HG03045 (cell line): ENCODE data around the gene ELK3.

Experiments
- ATAC-seq: cut with Tn5 transposase; IDR thresholded peaks from one replicate; pipeline ENCODE4 v1.9.1; 2021; ENCODE audit warnings: mild to moderate bottlenecking, moderate library complexity; ENCODE audit not compliant: unreplicated experiment

The ELK3 gene

DNA sequence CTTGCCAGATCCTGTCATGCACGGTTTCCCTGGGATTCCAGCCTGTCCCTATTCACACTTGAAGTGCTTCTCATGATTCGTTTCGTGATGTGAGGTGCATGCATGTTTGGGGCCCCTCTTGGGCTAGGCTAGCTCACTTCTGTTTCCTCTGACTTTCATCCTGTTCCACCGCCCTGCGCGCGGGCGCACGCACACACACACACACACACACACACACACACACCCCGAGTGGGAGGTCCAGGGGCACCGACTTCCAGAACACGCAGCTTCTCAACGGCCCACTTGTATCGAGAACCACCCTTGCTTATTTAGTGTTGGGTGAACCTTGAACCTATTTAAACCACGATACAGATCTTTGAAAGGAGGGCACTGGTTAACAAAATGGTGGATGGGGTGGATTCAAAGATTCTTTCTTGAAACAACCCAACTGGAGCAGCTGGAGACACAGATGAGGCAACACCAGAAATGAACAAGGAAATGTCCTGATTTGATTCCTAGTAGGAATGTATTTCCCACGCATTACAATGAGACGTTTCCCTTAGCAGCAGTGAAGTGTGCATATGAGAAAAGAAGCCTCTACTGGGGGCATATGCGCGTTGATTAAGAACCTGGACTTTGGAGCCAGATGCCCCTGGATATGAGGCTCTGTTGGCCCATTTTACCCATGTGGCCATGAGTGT is 16.3 kb downstream of the ELK3 start:
- no peak for ATAC-seq

DNA sequence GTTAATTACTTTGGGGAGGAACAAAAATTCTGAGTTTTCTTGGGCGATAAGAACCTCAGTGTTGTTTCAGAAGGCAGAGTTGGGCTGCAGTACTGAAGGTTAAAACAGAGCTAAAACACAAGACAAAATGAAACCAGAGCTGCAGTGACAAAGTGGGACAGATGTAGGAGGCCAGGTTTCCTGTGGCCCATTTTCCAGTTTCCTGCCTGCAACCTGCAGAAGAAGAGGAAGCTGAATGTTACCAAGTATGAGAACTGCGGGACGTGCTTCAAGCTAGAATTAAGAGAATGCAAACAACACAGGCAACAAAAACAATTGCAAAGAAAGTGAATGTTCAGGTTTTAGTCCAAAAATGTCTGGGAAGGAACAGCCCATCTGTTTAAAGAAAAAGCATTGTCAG is 17.8 kb downstream of the ELK3 start:
- ATAC-seq, result no peak

DNA sequence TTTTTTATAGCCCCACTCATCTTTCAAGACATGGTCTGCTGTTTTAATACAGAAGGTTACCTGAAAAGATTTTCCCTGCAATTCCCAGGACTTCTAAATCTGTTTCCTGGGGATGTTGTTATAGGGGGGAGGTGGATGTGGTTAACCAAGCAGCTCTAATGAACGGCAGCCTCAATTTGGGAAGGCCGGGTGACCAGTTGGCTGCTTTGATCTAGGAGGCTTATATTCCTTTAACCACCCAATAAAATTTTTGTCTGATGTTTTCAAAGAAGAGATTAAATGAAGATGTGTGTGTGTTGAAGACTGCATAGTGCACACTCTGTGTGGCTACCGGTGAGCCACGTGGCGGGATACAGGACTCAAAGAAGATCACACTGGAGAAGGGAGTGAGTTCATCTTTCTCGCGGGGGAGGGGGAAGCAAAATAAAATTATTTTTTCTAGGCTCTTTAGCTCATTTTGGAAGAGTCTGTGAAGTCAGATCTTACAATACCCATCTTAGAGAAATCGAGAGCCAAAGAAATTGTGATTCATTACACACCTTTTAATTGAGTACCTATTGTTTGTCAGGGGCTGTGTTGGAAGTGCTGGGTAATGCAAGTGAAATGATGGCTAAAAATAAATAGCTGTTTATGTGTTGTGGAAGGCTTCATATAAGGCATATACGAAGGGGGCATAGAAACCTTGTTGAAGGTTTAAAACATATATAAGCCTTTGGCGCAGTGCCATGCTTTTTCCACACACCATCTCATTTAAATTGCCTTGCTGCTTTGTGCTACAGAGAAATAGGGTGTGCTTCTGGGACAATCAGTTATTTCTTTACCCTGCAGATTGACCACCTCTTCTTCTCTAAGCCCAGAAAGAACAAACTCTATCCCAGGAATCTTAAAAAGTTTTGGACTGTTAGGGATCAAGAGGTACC is 18.5 kb downstream of the ELK3 start:
- no peak for ATAC-seq

DNA sequence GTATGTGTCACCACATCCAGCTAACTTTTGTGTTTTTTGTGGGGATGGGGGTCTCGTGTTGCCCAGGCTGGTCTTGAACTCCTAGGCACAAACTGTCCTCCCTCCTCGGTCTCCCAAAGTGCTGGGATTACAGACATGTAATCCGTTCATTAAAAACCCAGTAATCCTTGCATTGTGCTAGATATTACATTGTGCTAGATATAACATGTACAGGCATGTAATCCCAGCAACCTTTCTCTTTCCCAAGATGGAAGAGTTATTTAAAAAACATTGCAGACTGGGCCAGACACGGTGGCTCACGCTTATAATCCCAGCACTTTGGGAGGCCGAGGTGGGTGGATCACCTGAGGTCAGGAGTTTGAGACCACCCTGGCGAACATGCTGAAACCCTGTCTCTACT is 19.7 kb downstream of the ELK3 start:
- ATAC-seq, result no peak

DNA sequence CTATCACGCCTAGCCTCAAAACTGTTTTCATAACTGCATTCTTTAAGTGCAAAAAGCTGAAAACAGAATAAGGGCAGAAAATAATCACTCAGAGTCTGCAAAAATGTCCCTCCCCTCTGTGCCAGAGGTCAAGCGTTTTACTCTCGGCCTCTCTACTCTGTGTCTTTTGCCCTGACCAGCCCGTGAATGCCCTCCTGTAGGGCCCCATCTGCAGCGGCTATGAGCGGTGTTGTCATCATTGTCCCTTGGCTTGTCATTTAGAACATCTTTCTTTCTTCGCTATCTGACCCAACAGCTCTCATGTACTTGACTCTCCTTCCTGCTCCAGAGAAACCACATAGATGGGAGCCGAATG is 21.7 kb downstream of the ELK3 start:
- no peak for ATAC-seq

DNA sequence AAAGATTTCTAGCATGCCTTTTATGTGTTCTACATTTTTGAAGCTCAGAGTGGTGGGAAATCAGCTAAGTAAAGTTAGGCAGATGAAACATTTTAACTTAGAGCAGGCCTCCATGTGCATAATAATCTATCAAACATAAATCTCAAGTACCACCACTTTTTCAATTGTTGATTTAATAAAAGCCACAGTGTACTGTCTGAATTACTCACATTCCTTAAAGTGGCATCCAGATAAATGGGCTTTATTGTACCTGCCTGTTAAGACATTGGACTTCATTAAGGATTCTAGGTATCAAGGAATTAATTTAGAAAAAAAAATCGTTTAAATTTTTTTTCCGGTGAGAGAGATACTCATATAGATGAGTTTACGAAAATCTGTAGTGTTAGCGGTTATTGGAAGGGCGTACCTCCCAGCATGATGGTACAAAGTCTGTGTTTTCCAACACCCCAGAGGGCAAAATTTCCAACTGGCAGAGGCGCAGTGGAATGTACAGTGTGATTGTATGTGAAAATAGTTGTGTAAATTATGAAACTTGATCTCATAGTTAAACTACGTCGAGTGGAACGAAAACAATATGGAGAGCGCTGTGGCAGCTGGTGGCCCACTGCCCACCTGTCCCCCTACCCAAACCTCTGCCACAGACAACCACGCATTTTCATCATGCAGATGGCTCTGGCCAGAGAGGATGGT is 25.0 kb downstream of the ELK3 start:
- ATAC-seq, result no peak

DNA sequence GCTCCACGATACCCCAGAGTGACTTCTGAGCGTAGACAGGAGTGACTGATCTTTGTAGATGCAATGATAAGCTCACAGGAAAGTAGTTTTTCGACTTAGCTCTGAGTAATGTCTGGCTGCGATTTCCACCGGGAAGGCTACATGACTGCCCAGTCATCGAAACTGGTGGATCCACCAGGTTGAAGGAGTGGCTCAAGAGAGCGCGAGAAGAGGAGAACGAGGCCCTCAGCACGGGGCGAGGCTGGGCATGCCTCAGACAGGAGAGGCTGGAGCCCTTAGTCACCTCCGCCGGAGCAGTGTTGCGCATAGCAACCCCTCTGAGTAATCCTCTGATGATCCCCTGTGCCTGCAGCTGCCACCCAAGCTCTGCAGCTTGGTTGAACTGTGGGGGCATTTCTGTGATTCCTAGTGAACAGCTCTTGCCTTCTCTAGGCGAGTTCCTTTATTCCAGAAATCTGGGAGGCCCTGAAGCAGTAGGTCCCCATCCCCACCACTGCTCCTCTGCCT is 25.6 kb downstream of the ELK3 start:
- ATAC-seq, result no peak

DNA sequence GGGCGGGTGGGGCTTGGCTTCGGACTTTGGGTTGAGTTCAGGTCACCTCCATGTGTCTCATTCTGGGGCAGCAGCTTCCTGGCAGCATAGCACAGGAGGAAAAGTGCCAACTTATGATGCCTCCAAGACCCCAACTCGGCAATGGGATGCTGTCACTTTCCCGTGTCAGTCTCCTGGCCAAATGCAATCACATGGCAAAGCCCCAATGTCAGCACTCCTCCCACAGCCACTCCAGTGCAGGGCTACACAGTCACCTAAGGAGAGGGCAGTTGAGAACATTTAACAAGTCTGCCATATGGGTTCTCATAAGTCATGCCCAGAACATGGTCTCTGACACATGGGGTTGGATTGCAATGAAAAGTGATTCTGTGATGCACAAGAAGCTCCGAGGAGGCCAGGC is 26.7 kb downstream of the ELK3 start:
- no peak for ATAC-seq

DNA sequence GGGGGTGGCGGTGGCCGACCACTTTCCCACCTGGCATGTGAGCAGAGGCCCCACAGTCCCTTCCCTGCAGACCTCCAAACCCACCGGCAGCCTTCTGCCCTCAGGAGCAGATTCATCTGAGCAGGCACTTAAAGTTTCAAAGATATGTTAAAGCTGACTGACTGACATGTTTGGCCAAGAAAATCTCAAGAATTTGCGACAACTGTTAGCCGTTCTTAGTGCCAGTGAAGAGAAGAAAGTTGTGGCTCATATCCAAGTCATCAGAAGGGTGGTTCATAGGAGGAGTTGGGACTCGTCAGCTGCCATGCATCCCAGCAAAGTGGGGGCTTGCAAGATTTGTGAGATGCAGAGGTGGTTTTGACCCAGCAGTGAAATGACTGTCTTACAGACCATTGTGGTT is 27.2 kb downstream of the ELK3 start:
- ATAC-seq, result no peak

DNA sequence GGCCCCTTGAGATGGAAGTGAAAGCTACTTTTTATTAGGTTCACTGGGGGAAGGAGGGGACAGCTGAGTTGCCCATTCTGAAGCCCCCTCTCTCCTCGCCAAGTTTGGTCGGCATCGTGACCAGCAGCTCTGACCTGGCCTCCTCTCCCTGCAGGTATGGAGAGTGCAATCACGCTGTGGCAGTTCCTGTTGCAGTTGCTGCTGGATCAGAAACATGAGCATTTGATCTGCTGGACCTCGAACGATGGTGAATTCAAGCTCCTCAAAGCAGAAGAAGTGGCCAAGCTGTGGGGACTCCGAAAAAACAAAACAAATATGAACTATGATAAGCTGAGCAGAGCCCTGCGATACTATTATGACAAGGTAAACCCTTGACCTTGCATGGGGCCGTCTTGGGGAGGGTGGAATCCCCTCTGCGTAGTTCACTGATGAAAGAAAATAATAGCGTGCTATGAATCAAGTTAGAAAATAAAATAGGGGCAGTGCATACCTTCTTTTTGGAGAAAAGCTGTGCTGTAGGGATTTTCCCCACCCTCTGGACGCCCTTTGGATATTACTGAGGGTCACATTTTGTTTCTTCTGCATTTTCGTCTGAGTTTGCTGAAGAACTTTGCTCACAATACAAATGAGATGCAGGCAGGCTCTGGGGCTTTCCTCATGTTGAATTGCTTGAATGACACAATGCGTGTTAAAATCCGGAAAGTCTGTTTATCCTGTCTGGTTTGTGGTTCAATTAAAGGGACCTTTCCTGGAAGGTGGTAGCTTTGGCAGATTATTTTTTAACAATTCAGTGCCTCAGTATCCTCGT is 29.4 kb downstream of the ELK3 start:
- ATAC-seq, result no peak

DNA sequence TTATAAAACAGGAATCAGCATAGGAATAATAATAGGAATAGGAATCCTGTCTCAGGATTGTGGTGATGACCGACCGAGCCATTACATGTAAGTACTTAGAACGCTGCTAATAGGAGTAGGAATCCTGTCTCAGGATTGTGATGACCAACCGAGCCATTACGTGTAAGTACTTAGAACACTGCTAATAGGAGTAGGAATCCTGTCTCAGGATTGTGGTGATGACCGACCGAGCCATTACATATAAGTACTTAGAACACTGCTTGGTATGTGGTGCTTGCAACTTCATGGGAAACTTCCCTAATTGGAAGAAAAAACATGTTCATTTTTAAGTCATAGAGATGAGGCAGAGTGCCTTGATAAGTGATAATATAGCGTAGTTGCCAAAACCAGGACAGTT is 30.0 kb downstream of the ELK3 start:
- no peak for ATAC-seq

DNA sequence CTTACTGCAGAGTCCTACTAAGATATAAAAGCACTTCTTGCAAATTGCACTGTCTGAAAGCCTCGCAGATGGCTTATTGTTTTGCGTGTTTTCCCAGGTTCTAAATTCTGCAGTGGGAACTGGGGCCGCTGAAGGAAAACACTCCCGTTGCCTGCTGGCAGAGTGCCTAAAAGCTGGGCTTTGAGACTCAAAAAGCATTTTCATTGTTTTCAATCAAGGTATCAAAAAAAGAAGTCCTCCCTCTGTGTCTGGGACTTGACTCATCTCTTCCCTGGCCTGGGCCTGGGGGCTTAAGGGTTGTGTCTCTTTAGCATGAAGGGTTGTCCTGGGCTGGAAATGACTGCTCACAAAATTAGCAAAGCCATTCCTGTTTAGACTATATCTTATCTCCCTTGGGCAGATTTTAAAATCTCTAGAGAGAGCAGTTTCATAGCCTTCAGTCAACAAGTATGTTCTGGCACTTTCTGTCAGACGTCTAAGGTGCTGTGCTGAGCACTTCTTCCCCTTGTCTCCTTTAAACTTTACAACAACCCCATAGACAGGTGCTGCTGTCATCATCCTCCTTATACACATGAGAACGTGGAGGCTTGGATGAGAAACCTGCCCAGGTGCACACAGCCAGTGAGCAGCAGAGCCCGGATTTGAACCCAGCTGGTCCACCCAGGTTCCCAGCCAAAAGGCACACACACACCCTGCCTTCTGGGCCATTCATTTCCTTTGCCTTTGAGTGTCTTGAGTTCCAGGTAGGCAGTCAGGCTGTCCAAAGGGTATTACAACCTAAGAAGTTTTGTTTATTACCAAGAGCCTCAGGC is 31.1 kb downstream of the ELK3 start:
- no peak for ATAC-seq

DNA sequence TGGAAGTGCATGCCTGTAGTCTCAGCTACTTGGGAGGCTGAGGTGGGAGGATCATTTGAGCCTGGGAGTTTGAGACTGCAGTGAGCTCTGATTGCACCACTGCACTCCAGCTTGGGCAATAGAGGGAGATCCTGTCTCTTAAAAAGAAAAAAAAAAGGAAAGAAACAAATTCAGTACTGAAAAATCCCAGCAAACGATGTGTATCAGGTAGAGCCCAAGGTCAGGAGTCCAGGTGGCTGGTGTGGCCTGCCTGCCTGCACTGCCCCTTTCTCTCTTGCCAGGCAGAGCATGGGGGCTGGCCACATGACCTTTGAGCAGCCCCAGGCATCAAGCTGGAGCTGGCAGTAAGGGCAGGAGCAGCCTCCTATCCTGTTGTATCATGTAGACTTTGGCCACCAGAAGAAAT is 31.8 kb downstream of the ELK3 start:
- no peak for ATAC-seq

DNA sequence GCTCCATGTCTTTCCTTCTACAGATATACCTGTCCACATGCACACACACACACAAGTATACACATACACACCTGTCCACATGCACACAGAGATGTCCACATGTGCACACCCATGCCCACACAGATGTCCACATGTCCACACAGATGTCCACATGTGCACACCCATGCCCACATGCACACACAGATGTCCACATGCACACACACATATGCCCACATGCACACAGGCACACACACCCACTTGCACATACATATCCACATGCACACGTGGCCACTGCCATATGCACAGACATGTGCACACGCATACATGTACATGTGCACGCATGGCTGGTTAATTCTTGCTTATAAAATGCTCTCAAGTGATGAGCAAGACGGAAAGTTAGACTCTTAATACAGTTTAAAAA is 32.2 kb downstream of the ELK3 start:
- no peak for ATAC-seq

DNA sequence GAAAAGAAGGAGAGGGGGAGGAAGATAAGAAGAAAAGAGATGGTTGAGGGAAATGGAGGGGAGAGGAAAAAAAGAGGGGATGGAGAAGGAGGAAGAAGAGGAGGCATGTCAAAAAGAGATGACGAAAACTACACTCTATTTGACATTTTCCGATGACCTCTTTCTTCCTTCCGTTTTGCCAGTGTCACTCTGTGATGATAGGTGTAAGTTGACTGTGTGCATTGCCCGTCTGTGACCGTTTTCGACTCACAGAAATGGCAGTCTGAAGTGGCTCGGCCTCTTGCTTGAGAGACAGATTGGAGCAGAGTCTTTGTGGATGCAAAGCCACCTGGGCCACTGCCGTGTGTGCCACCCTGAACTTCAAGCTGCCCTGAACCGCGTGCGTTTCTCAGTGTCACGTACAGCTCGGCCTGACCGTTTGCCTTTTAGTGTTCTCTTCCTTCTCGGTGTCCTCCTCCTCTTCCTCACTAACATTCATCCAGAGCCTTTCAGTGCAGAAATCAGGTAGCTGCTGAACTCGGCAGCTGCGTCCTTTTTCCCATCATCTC is 32.7 kb downstream of the ELK3 start:
- no peak for ATAC-seq

DNA sequence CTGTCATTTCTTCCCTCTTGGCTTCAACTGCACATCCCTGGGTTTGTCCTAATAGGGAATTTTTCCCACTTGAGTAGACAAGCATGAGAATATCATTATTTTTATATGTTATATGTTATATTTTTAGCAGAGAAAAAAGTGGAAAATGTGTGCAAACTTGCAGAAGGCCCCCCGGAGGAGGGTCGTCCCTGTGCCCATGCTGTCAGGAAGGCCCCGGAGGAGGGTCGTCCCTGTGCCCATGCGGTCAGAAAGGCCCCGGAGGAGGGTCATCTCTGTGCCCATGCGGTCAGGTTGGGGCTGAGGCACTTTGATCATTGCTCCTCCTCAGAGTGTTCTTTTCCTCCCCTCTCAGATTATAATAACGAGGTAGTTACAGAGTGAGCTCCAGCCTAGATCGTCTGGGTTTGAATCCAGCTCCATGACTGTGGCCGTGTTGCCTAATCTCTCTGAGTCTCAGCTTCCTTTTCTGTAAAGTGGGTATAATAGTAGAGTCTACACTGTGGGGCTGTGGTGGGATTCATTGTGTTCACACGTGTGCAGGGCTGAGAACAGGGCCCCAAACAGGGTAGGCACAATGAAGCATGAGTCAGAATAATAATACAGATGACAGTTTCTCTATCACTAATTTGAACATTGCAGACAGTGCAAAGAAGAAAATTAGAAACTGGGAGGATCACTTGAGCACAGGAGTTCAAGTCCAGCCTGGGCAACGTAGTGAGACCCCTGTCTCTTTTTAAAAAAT is 33.4 kb downstream of the ELK3 start:
- ATAC-seq, result no peak

DNA sequence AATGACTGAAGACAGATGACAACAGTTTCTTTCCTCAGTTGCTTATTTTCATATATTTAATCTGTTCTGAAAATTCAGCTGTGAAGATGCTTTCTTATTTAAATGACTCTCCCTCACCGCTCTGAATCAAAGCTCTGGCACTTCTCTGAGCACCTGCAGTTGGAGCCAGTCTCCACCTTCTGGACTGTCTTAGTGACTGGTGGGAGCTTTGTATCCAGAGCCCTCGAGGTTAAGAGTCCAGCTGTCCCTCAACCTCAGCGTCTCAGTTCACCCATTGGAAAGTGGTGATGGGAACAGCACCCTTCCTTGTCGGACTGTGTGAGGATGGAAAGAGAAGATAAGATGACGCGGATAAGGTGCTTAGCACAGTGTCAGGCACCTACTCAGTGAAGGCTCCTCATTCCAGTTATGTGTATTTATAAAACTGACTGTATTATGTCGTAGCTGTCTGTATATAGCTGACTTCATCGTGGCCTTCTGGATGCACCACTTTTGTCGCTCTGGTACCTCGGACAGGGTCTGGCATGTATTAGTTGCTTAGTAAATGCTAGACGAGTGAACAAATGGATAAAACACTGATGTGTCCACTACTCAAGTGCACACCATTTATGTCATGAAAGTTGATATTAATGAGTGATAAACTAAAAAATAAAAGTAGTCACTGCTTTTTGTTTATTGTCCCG is 34.5 kb downstream of the ELK3 start:
- ATAC-seq, result no peak

DNA sequence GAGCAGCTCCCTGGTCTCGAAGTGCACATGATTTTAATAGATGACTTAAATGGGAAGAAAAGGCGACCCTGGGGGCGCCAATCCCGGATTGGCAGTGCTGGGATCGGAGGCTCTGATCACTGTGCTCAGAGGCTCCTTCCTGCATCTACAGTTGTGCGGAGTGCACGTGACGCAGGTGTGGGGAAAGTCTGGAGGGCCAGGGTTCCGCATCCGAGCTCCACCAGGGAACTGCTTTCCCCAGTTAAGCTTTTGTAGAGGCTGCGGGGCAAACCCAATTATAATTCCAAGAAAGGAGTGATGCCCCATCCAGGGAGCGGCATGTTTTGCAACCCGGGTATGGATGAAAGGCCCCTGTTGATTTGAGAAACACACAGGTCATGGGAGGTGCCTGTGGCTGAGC is 36.5 kb downstream of the ELK3 start:
- ATAC-seq, result no peak

DNA sequence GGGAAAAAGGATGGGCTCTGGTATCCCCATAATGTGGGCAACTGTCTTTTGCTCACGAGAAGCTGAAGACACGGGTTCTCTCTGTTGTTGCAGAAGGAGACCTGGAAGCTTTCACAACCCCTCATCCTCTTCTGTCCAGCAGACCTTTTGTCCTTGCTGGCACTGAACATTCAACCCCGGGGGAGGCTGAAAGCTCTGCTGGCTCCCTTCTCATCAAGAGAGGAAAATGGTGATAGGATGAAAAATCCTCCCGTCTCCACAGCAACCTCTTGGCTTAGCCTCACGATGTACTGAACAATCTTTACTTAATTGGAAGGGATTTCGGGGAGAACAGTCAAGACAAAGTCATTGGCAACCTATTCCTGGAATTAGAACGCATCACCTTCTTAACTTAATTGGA is 39.0 kb downstream of the ELK3 start:
- ATAC-seq, result no peak
